HL-60 (cell line): ENCODE data around the gene ARL6IP5.

ENCODE experiments used
- DNase-seq, 2 experiments: peaks; one replicate each; pipeline ENCODE4 v3.0.0-alpha.2; 2010 to 2020; ENCODE audit warnings: low read depth in 1 of 2, low spot score in 1 of 2
- H3K27ac ChIP-seq: fragments of 250-450 bp; sonication (Bioruptor Pico); replicated peaks from 2 replicates; pipeline ENCODE4 v1.5.1; 2020; ENCODE audit warnings: mild to moderate bottlenecking, moderate library complexity
- H3K27me3 ChIP-seq: fragments of 250-450 bp; sonication (Bioruptor Pico); 2 replicates; pipeline ENCODE4 v1.5.1; 2021; ENCODE audit warnings: mild to moderate bottlenecking, moderate library complexity; ENCODE audit not compliant: insufficient read depth, poor library complexity, severe bottlenecking
- H3K4me3 ChIP-seq: replicated peaks from 2 replicates; pipeline ENCODE4 v1.5.1; 2011; ENCODE audit warnings: mild to moderate bottlenecking, control low read depth, low read length; ENCODE audit not compliant: insufficient read depth
- CTCF ChIP-seq: IDR thresholded peaks from one replicate; pipeline ENCODE4 v1.5.1; 2011; ENCODE audit warnings: low read length, control low read depth, inconsistent platforms; ENCODE audit not compliant: insufficient read depth
- GABPA ChIP-seq: IDR thresholded peaks from 2 replicates; pipeline ENCODE4 v1.6.1; 2012; ENCODE audit warnings: low read depth
- POLR2AphosphoS5 ChIP-seq: IDR thresholded peaks from 2 replicates; pipeline ENCODE4 v1.6.1; 2012; ENCODE audit warnings: low read depth
- REST ChIP-seq: IDR thresholded peaks from 2 replicates; pipeline ENCODE4 v1.6.1; 2012; ENCODE audit warnings: low read depth; ENCODE audit not compliant: insufficient replicate concordance
- SPI1 ChIP-seq: IDR thresholded peaks from 2 replicates; pipeline ENCODE4 v1.6.1; 2012; ENCODE audit warnings: low read depth, mild to moderate bottlenecking, borderline replicate concordance

ARL6IP5 gene

GRCh38 chr3:69099576-69099975 lies 14.8 kb downstream of the ARL6IP5 start:
- no peak overlapping the region for H3K4me3 ChIP-seq
- no peaks in the 10 kb centered on the region for H3K27me3 ChIP-seq
- no peak for DNase-seq
- TF ChIP-seq CTCF (no peak), REST (no peak), POLR2AphosphoS5 (no peak), GABPA (no peak), SPI1 (no peak)
- no peak overlapping the region for H3K27ac ChIP-seq

- H3K27ac ChIP-seq = no peak overlapping the region
- no peak for TF ChIP-seq REST
- no peak for TF ChIP-seq CTCF
- TF ChIP-seq POLR2AphosphoS5 = no peak
- TF ChIP-seq GABPA = no peak
- no peak for TF ChIP-seq SPI1
Measured at GRCh38 chr3:69102384-69102783, 17.6 kb downstream of the ARL6IP5 start.

GRCh38 chr3:69103123-69103522 lies 18.4 kb downstream of the ARL6IP5 start:
- Histone ChIP-seq H3K27me3 (no peaks in the 10 kb centered on the region), H3K27ac (no peak overlapping the region), H3K4me3 (no peak overlapping the region)
- TF ChIP-seq SPI1 (no peak), CTCF (no peak), POLR2AphosphoS5 (no peak), GABPA (no peak), REST (no peak)
- DNase-seq = no peak

More at GRCh38 chr3:69102384-69102783, 17.6 kb downstream of the ARL6IP5 start:
- Histone ChIP-seq H3K27me3 (no peaks in the 10 kb centered on the region), H3K4me3 (no peak overlapping the region)
- DNase-seq = no peak
